Measurements from ENCODE around the gene GJB5.

GRCh38 chr1:34806396-34806795 is 51.5 kb downstream of the GJB5 start:
- TF ChIP-seq CTCF (conservative IDR thresholded peaks at IDR 0.05) (no peak), EZH2 (IDR thresholded peaks at IDR 0.05; ENCODE audit: low read depth) (no peak)
